Panc1 (cell line): ENCODE data around the gene ZNF599. TPM values are rescaled to one million over a fixed set of nuclear protein-coding genes. Genes with fewer than 3 reads are reported as not detected.

Experiments used
- ATAC-seq: fragments of 200-7000 bp; cut with Tn5 transposase; 2 replicates; pipeline ENCODE4 v1.9.1; 2020; ENCODE audit warnings: mild to moderate bottlenecking, moderate library complexity
- BruUV-seq: library from RNA; stranded (reverse); fragments of 400-500 nt; replicated peaks from 2 replicates; lab custom pipeline; 2021; lab: Mats Ljungman, UMichigan
- CTCF ChIA-PET: fragments of 300-600 bp; sonication (Branson Sonifier 250); formaldehyde crosslinking; loops from one replicate; lab custom pipeline; 2022; ENCODE audit warnings: antibody characterized with exemption; lab: Charles Lee
- POLR2A ChIA-PET: fragments of 300-600 bp; sonication (Branson Sonifier 250); formaldehyde crosslinking; loops from one replicate; lab custom pipeline; 2022; ENCODE audit warnings: antibody characterized with exemption; lab: Charles Lee
- DNase-seq: peaks from one replicate; pipeline ENCODE4 v3.0.0-alpha.2; 2010; ENCODE audit warnings: low read depth, low spot score
- H3K27ac ChIP-seq: 2 replicates; pipeline ENCODE4 v1.5.1; 2011; ENCODE audit warnings: mild to moderate bottlenecking, low read length, inconsistent platforms
- H3K27me3 ChIP-seq: fragments of 200-500 bp; sonication (Bioruptor generic); 2 replicates; pipeline ENCODE4 v1.6.0; 2014; ENCODE audit warnings: low read length, inconsistent platforms; ENCODE audit not compliant: control insufficient read depth, insufficient read depth
- H3K36me3 ChIP-seq: fragments of 200-500 bp; sonication (Bioruptor generic); 2 replicates; pipeline ENCODE4 v1.5.1; 2014; ENCODE audit warnings: inconsistent platforms, mild to moderate bottlenecking, low read length, moderate library complexity; ENCODE audit not compliant: control insufficient read depth, insufficient read depth
- H3K4me1 ChIP-seq: 2 replicates; pipeline ENCODE4 v1.5.1; 2011; ENCODE audit warnings: inconsistent platforms, mild to moderate bottlenecking, low read length, moderate library complexity; ENCODE audit not compliant: control insufficient read depth, insufficient read depth
- H3K4me3 ChIP-seq, 2 experiments: 2 replicates each; pipeline ENCODE4 v1.5.1; 2011 to 2012; ENCODE audit warnings: low read depth in 2 of 2, low read length in 2 of 2, mild to moderate bottlenecking in 2 of 2, inconsistent platforms in 1 of 2, moderate library complexity in 1 of 2
- H3K9me3 ChIP-seq: fragments of 200-500 bp; sonication (Bioruptor generic); 2 replicates; pipeline ENCODE4 v1.5.1; 2014; ENCODE audit warnings: low read depth, mild to moderate bottlenecking, inconsistent platforms, low read length, moderate library complexity; ENCODE audit not compliant: control insufficient read depth, insufficient read depth
- CTCF ChIP-seq: fragments of 450-650 bp; IDR thresholded peaks from 2 replicates; pipeline ENCODE4 v1.5.1; 2017; ENCODE audit warnings: mild to moderate bottlenecking
- POLR2AphosphoS5 ChIP-seq: IDR thresholded peaks from 2 replicates; pipeline ENCODE4 v1.6.1; 2012; ENCODE audit warnings: mild to moderate bottlenecking, low read depth, low read length, moderate library complexity
- REST ChIP-seq, 2 experiments: IDR thresholded peaks; 2 replicates each; pipeline ENCODE4 v1.6.1; 2011 to 2012; ENCODE audit warnings: low read depth in 2 of 2, control low read depth in 1 of 2, low read length in 1 of 2, mild to moderate bottlenecking in 1 of 2, moderate library complexity in 1 of 2; ENCODE audit not compliant: insufficient read depth in 1 of 2
- SIN3A ChIP-seq: IDR thresholded peaks from 2 replicates; pipeline ENCODE4 v1.6.1; 2012; ENCODE audit warnings: low read depth, mild to moderate bottlenecking, low read length, moderate library complexity, borderline replicate concordance; ENCODE audit not compliant: insufficient read depth
- TCF7L2 ChIP-seq: IDR thresholded peaks from 2 replicates; pipeline ENCODE4 v1.6.1; 2011; ENCODE audit warnings: mild to moderate bottlenecking, low read depth, low read length, inconsistent platforms
- in situ Hi-C: cut with HindIII; loops from 2 replicates; pipeline ENCODE4 v1.10.0; 2016; ENCODE audit warnings: low sequenced_read_pairs, low pct_unique_long_range_greater_than_20kb
- intact Hi-C: fragments of 100-400 bp; cut with micrococcal nuclease; formaldehyde crosslinking; loops from one replicate; pipeline ENCODE4 v1.10.0; 2022; ENCODE audit not compliant: unreplicated experiment
- total RNA-seq: library from RNA; stranded (reverse); gene quantifications from one replicate; pipeline ENCODE4 v1.2.1, GENCODE V29; 2021; ENCODE audit not compliant: unreplicated experiment

Gene ZNF599
- total RNA-seq, 1 experiment from 2014 or later = 8.2 TPM

- in situ Hi-C loops = no loop called here
- Histone ChIP-seq H3K36me3 (no peaks in the 10 kb centered on the region), H3K4me3 (no peak overlapping the region), H3K27ac (no peak overlapping the region), H3K27me3 (no peaks in the 10 kb centered on the region), H3K4me1 (no peaks in the 10 kb centered on the region), H3K9me3 (peaks cover 37% of the 10 kb centered on the region)
- TF ChIP-seq REST (IDR thresholded peaks at IDR 0.05; ENCODE audit: insufficient read depth in 1 of 2, low read depth in 2 of 2, low read length in 1 of 2) = no peak
- no peak for TF ChIP-seq POLR2AphosphoS5
- no peak for TF ChIP-seq TCF7L2
- TF ChIP-seq SIN3A = no peak
- TF ChIP-seq CTCF = no peak
- intact Hi-C loops = no loop called here
- DNase-seq = no peak
- CTCF ChIA-PET = no interaction called here
- BruUV-seq = no TSS peak
- ATAC-seq = no peak
- POLR2A ChIA-PET = interaction anchor here (0.7 kb wide), 1 partner anchor 239 kb away, joined by 4 read pairs; no protein-coding TSS in a partner anchor
These were observed 6.6 kb downstream of the ZNF599 start for GRCh38 chr19:34766386-34766785.

- H3K27me3 ChIP-seq = no peaks in the 10 kb centered on the region
- no TSS peak for BruUV-seq
- ATAC-seq = no peak
- ChIA-PET POLR2A (interaction anchor here (0.6 kb wide), 1 partner anchor 236 kb away, joined by 4 read pairs; no protein-coding TSS in a partner anchor), CTCF (no interaction called here)
- H3K36me3 ChIP-seq = no peaks in the 10 kb centered on the region
- H3K27ac ChIP-seq = no peak overlapping the region
- no peaks in the 10 kb centered on the region for H3K4me1 ChIP-seq
- intact Hi-C loops (no loop called here), in situ Hi-C loops (no loop called here)
- TF ChIP-seq TCF7L2 (no peak), REST (IDR thresholded peaks at IDR 0.05; ENCODE audit: insufficient read depth in 1 of 2, low read depth in 2 of 2, low read length in 1 of 2) (no peak), POLR2AphosphoS5 (no peak), SIN3A (no peak), CTCF (no peak)
- no peak for DNase-seq
- H3K9me3 ChIP-seq = peaks cover 90% of the 10 kb centered on the region
- H3K4me3 ChIP-seq = no peak overlapping the region
These were observed 13.6 kb downstream of the ZNF599 start for GRCh38 chr19:34759218-34759917.
